ENCODE results near the gene SMC3. TPM values are rescaled to one million over a fixed set of nuclear protein-coding genes. Genes with fewer than 3 reads are reported as not detected.
A peak's percentile ranks its signal among the peaks of the same experiment; 100 is the strongest.

Gene SMC3
- total RNA-seq, 5 donors from 2014 or later (not counting 1 experiment from before 2014, with no cell fraction given) = 37.1 to 42.0 (median 39.2) TPM

GRCh38 chr10:110641256-110641655 lies 73.8 kb downstream of the SMC3 start:
- H3K27me3 ChIP-seq (replicated peaks in 1 of 2; ENCODE audit: control insufficient read depth in 2 of 2, extremely low read depth in 1 of 2, insufficient read depth in 2 of 2, low read length in 1 of 2) = peaks cover 12 to 37% of the 10 kb centered on the region in 2 experiments
- no peaks in the 10 kb centered on the region for H3K36me3 Mint-ChIP-seq
- H3K27ac Mint-ChIP-seq = peak overlapping the region in 1 of 2 donors; percentile 21
- H3K4me3 ChIP-seq (ENCODE audit: control insufficient read depth in 1 of 2, extremely low read depth in 1 of 2, low read length in 1 of 2) = no peak overlapping the region
- no peaks in the 10 kb centered on the region for H3K9me3 ChIP-seq
- no CpG with 5 or more reads among the region's 5 CpGs for WGBS (ENCODE audit: insufficient coverage)
- H3K36me3 ChIP-seq (ENCODE audit: control insufficient read depth in 2 of 2, extremely low read depth in 1 of 2, insufficient read depth in 1 of 2, low read length in 1 of 2) = no peaks in the 10 kb centered on the region
- peak; percentile 48 to 78 (median 58) for ATAC-seq (replicated peaks in 1 of 4)
- H3K27me3 Mint-ChIP-seq = peaks cover 30 to 50% of the 10 kb centered on the region in 2 donors
- POLR2A ChIA-PET = interaction anchor here in 1 of 2 donors (0.6 kb wide), 1 partner anchor 37 kb away, joined by 3 read pairs; no protein-coding TSS in a partner anchor
- no peak overlapping the region for H3K27ac ChIP-seq (ENCODE audit: low read length)
- peaks cover 26 to 34% (median 29%) of the 10 kb centered on the region in 3 donors for H3K4me1 Mint-ChIP-seq
- H3K4me1 ChIP-seq (ENCODE audit: control insufficient read depth in 1 of 2, extremely low read depth in 1 of 2, insufficient read depth in 2 of 2, low read length in 2 of 2) = peaks cover 11 to 18% of the 10 kb centered on the region in 2 experiments
- CTCF ChIA-PET = interaction anchor here (0.7 to 0.9 kb wide), 3 partner anchors 313 to 669 kb away, joined by 3 to 4 read pairs (median 3); no protein-coding TSS in a partner anchor
- peak overlapping the region in 1 of 3 donors; percentile 17 for H3K4me3 Mint-ChIP-seq
- H3K9me3 Mint-ChIP-seq = no peaks in the 10 kb centered on the region
- DNase-seq = peak in 6 of 35 experiments; percentile 6 to 29 (median 14)

DNA sequence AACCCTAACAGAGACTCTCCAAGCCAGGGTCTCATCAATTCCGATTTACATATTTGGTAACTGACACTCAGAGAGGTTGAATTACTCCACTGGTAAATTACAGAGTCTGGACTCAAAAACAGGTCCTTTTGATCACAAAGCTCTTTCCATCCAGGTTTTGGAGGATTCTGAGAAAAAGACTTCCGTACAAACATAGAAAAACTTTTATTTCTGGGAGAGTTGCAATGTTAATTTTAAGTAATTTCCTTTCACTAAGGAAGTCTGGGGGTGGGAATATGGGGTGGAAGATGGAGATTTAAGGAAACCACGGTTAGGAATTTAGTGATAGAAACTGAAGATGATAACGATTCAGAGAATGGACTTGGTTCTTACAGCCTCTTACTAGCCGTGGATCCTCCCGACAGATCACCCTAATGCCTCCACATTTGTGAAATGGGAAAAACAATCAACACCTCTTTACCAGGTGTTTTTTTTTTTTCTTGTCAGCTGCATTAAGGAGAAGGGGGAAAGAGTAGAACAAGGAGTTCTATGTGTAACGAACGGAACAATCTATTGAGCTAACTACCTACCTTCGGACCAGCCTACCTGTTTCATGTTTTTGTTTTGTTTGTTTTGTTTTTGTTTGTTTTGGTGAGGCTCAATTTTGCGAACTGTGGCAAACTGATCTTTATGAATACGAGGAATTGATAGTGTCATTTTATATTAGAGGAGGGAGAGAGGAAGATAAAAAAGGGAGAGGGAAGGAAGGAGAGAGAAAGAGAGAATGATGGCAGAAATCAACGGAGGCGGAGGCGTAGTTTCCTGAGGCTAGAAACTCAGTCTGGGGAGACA lies 74.9 kb downstream of the SMC3 start:
- no peak for ATAC-seq (replicated peaks in 1 of 4)
- Mint-ChIP-seq H3K36me3 (no peaks in the 10 kb centered on the region), H3K4me3 (peak overlapping the region; percentile 68 to 81 (median 71)), H3K27me3 (peaks cover 37 to 57% of the 10 kb centered on the region in 2 donors), H3K9me3 (no peaks in the 10 kb centered on the region), H3K27ac (peak overlapping the region in 1 of 2 donors; percentile 30), H3K4me1 (peaks cover 26 to 34% (median 29%) of the 10 kb centered on the region in 3 donors)
- no peak for DNase-seq
- peaks cover 11 to 18% of the 10 kb centered on the region in 2 experiments for H3K4me1 ChIP-seq (ENCODE audit: control insufficient read depth in 1 of 2, extremely low read depth in 1 of 2, insufficient read depth in 2 of 2, low read length in 2 of 2)
- ChIA-PET CTCF (interaction anchor here (0.6 to 1.0 kb wide), 3 partner anchors 30 to 456 kb away, joined by 3 read pairs; no protein-coding TSS in a partner anchor), POLR2A (interaction anchor here (0.6 to 0.7 kb wide), 2 partner anchors 37 to 247 kb away, joined by 4 read pairs; no protein-coding TSS in a partner anchor)
- no peak overlapping the region for H3K27ac ChIP-seq (ENCODE audit: low read length)
- H3K27me3 ChIP-seq (replicated peaks in 1 of 2; ENCODE audit: control insufficient read depth in 2 of 2, extremely low read depth in 1 of 2, insufficient read depth in 2 of 2, low read length in 1 of 2) = peaks cover 15 to 33% of the 10 kb centered on the region in 2 experiments
- 28% methylated on average over 8 of the region's 14 CpGs for WGBS (ENCODE audit: insufficient coverage)
- H3K4me3 ChIP-seq (ENCODE audit: control insufficient read depth in 1 of 2, extremely low read depth in 1 of 2, low read length in 1 of 2) = peak overlapping the region in 1 of 2 donors; percentile 76
- no peaks in the 10 kb centered on the region for H3K9me3 ChIP-seq
- no peaks in the 10 kb centered on the region for H3K36me3 ChIP-seq (ENCODE audit: control insufficient read depth in 2 of 2, extremely low read depth in 1 of 2, insufficient read depth in 1 of 2, low read length in 1 of 2)

- Histone ChIP-seq H3K4me3 (ENCODE audit: control insufficient read depth in 1 of 2, extremely low read depth in 1 of 2, low read length in 1 of 2) (peak overlapping the region; percentile 38 to 76), H3K27ac (ENCODE audit: low read length) (no peak overlapping the region), H3K9me3 (no peaks in the 10 kb centered on the region), H3K36me3 (ENCODE audit: control insufficient read depth in 2 of 2, extremely low read depth in 1 of 2, insufficient read depth in 1 of 2, low read length in 1 of 2) (no peaks in the 10 kb centered on the region), H3K27me3 (replicated peaks in 1 of 2; ENCODE audit: control insufficient read depth in 2 of 2, extremely low read depth in 1 of 2, insufficient read depth in 2 of 2, low read length in 1 of 2) (peaks cover 15 to 32% of the 10 kb centered on the region in 2 experiments), H3K4me1 (ENCODE audit: control insufficient read depth in 1 of 2, extremely low read depth in 1 of 2, insufficient read depth in 2 of 2, low read length in 2 of 2) (peaks cover 11 to 18% of the 10 kb centered on the region in 2 experiments)
- Mint-ChIP-seq H3K36me3 (no peaks in the 10 kb centered on the region), H3K4me1 (peaks cover 26 to 34% (median 29%) of the 10 kb centered on the region in 3 donors), H3K27me3 (peaks cover 39 to 58% of the 10 kb centered on the region in 2 donors), H3K27ac (no peak overlapping the region), H3K4me3 (peak overlapping the region; percentile 71 to 81 (median 75)), H3K9me3 (no peaks in the 10 kb centered on the region)
- WGBS (ENCODE audit: insufficient coverage) = 6% methylated on average over 29 of the region's 40 CpGs
- CTCF ChIA-PET = interaction anchor here (0.6 to 1.0 kb wide), 3 partner anchors 29 to 456 kb away, joined by 3 read pairs; no protein-coding TSS in a partner anchor
- ATAC-seq (replicated peaks in 1 of 4) = no peak
- POLR2A ChIA-PET = interaction anchor here in 1 of 2 donors (0.6 kb wide), 1 partner anchor 36 kb away, joined by 4 read pairs; no protein-coding TSS in a partner anchor
- no peak for DNase-seq
Measured at GRCh38 chr10:110643035-110643652, 75.6 kb downstream of the SMC3 start.

DNA sequence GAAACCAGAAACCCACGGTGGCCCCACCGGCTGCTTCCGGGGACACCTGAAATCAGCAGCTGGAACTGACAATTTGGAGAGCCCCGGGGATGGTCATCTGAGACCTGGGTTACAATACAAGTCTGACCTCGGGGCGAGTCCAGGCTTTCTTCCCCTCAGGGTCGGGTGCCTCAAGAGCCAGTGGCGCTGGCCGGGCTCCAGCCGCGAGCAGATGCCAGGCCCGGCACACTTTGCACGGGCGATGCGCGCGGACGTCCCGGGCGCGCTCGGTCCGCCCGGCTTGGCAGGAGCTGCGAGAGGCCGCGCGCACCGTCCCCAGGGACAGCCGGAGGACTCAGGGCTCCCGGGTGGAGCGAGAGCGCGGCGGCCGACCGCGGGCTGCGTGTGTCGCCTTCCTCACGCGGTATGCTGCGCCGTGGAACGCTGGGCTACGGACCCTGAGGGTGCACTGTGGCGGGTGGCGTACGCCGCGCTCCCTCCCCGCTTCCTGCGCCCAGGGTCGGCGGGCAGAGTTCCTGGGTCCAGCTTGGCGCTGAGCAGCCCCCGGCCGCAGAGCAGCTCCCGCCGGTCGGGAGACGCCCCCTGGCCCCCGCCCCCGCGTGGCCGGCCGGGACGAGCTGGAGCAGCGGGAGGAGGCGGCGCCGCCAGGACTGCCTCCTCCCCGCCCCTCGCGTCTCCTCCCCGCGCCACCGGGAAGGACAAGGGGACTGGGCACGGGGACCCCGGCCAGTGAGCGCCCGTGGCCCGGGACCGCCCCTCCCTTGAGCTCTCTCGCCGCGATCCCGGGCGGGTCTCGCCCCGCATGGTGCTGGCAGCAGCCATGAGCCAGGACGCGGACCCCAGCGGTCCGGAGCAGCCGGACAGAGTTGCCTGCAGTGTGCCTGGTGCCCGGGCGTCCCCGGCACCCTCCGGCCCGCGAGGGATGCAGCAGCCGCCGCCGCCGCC lies 76.4 kb downstream of the SMC3 start, which contains the start of gene RBM20:
Gene RBM20 (plus strand): TSS at position 684 of the 945 bp plus-strand sequence. CDS start 119 bp downstream, at position 803.
- CTCF ChIA-PET = interaction anchor here (0.7 kb wide), 2 partner anchors 10 to 17 kb away, joined by 3 read pairs; no protein-coding TSS in a partner anchor
- Histone ChIP-seq H3K9me3 (no peaks in the 10 kb centered on the region), H3K4me3 (ENCODE audit: control insufficient read depth in 1 of 2, extremely low read depth in 1 of 2, low read length in 1 of 2) (peak within 1 kb of the TSS; percentile 38 to 76), H3K27me3 (replicated peaks in 1 of 2; ENCODE audit: control insufficient read depth in 2 of 2, extremely low read depth in 1 of 2, insufficient read depth in 2 of 2, low read length in 1 of 2) (peaks cover 15 to 29% of the 10 kb centered on the region in 2 experiments), H3K36me3 (ENCODE audit: control insufficient read depth in 2 of 2, extremely low read depth in 1 of 2, insufficient read depth in 1 of 2, low read length in 1 of 2) (no peaks in the 10 kb centered on the region), H3K27ac (ENCODE audit: low read length) (no peak within 1 kb of the TSS), H3K4me1 (ENCODE audit: control insufficient read depth in 1 of 2, extremely low read depth in 1 of 2, insufficient read depth in 2 of 2, low read length in 2 of 2) (peaks cover 11 to 18% of the 10 kb centered on the region in 2 experiments)
- Mint-ChIP-seq H3K36me3 (no peaks in the 10 kb centered on the region), H3K4me3 (peak within 1 kb of the TSS; percentile 73 to 81 (median 75)), H3K27ac (no peak within 1 kb of the TSS), H3K27me3 (peaks cover 43 to 63% of the 10 kb centered on the region in 2 donors), H3K4me1 (peaks cover 26 to 34% (median 29%) of the 10 kb centered on the region in 3 donors), H3K9me3 (no peaks in the 10 kb centered on the region)
- DNase-seq = peak in 11 of 35 experiments; percentile 1 to 32 (median 15)
- POLR2A ChIA-PET = no interaction called here
- ATAC-seq (replicated peaks in 1 of 4) = peak; percentile 55 to 69 (median 67)
- under 1% methylated on average over 100 of the region's 106 CpGs for WGBS (ENCODE audit: insufficient coverage)

DNA sequence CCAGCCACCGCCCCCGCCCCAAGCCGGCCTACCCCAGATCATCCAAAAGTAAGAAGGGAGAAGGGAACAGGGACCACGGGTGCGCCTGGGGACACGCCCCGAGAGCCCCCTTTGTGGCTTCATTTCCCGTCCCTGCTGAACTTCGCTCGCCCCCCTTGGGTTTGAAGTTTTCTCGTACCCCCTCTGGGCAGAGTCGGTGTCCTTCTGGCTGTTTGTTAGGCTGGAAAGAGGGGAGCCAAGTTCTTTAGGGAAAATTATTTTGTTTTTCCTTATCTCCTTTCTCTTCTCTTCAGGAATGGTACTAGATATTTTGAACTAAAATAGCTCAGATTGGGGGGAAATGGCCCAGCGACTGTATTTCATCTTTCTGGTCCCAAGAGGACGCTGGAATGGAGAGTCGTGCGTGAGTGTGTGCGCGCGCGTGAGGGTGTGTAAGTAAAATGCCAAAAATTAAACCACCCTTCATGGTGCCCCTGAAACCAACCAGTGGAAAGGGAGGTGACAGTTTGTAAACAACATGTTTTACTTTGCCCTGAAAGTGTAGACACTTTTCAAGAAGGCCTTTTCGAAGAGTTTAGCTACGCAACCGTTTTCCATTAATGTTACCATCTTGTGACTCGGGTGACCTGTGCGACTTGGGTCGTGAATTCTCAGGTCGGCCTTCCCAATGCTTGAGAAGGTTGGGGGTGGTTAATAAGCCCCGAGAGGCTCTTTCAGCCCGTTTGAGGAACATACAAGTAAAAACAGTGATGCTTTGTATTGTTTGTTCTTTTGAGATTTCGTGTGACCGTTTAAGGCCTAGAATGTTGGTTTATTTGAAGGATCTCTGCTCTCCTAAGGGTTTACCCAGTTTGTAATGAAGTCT lies 77.3 kb downstream of the SMC3 start:
- ChIA-PET CTCF (no interaction called here), POLR2A (no interaction called here)
- H3K27me3 ChIP-seq (replicated peaks in 1 of 2; ENCODE audit: control insufficient read depth in 2 of 2, extremely low read depth in 1 of 2, insufficient read depth in 2 of 2, low read length in 1 of 2) = peaks cover 15 to 27% of the 10 kb centered on the region in 2 experiments
- H3K4me1 ChIP-seq (ENCODE audit: control insufficient read depth in 1 of 2, extremely low read depth in 1 of 2, insufficient read depth in 2 of 2, low read length in 2 of 2) = peaks cover 11 to 18% of the 10 kb centered on the region in 2 experiments
- DNase-seq (no peak), ATAC-seq (replicated peaks in 1 of 4) (no peak)
- Mint-ChIP-seq H3K9me3 (no peaks in the 10 kb centered on the region), H3K4me1 (peaks cover 26 to 34% (median 29%) of the 10 kb centered on the region in 3 donors), H3K27ac (peak overlapping the region in 1 of 2 donors; percentile 31), H3K4me3 (peak overlapping the region; percentile 39 to 73 (median 67)), H3K27me3 (peaks cover 49 to 65% of the 10 kb centered on the region in 2 donors), H3K36me3 (no peaks in the 10 kb centered on the region)
- no peaks in the 10 kb centered on the region for H3K36me3 ChIP-seq (ENCODE audit: control insufficient read depth in 2 of 2, extremely low read depth in 1 of 2, insufficient read depth in 1 of 2, low read length in 1 of 2)
- H3K27ac ChIP-seq (ENCODE audit: low read length) = no peak overlapping the region
- WGBS (ENCODE audit: insufficient coverage) = 43% methylated on average over 13 of the region's 31 CpGs
- no peaks in the 10 kb centered on the region for H3K9me3 ChIP-seq
- H3K4me3 ChIP-seq (ENCODE audit: control insufficient read depth in 1 of 2, extremely low read depth in 1 of 2, low read length in 1 of 2) = no peak overlapping the region

Data from T-cell (primary cell).